HK-2 (cell line): ENCODE results near the gene LHFPL6.
A peak's percentile ranks its signal among the peaks of the same experiment; 100 is the strongest.

Source experiments
- DNase-seq: peaks from one replicate; pipeline ENCODE4 v3.0.0-alpha.2; 2018; ENCODE audit not compliant: unreplicated experiment

LHFPL6 gene

DNA sequence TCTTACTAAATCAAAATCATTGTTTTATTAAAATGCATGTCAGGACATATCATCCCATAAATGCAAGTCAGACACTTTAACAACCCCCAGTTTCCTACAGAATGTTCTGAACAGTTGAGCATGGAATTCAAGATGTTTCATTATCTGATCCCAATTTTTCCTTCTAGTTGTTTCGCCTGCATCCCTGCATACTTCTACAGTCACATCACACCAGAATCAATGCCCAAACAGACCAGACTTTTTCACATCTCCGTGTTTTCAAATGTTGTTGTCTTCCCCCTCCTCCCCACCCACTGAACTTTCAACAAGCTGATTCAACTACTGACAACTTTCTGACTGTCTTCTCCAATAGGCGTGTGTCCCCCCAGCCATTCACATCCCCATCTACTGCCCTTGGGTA, 48.6 kb downstream of the LHFPL6 start:
- no peak for DNase-seq

DNA sequence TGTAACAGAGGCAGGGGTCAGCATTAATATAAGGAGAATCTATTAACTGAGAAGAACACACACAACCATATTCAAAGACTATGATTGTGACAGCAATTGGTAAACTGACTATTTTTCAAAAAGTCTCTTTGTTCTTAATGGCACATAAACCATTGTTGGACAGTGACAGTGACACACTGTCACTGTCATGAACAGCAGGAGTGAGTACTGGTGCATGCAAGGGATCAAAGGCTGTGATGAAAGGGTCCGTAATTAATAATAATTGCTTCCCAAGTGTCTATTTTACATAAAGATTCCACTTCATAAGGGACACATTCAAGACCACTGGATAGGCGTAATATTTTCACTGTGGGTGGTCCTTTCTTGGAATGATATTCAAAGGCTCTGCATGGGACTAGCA, 50.7 kb downstream of the LHFPL6 start:
- no peak for DNase-seq

GRCh38 chr13:39550931-39551330, 52.1 kb downstream of the LHFPL6 start:
- no peak for DNase-seq

DNA sequence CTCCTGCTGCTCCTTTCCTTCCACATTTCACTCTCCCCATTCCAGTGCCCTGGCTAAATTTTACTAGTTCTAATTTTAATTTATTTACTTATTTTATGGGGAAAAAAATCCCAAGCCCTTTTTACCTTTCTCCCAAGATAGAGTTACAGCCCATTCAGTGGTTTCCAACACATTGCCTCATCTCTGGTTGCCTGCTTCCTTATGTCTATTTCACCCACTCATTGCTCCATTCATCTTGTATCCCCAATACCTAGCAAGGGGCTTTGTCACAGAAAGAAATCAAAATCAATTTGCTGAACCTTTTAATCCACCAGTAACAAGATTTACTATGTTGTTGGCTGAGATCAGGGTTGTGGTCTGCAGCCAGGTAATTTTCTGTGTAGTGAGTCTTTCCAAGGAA, 55.9 kb downstream of the LHFPL6 start:
- DNase-seq, result no peak

GRCh38 chr13:39542361-39542760, 60.6 kb downstream of the LHFPL6 start:
- no peak for DNase-seq

DNA sequence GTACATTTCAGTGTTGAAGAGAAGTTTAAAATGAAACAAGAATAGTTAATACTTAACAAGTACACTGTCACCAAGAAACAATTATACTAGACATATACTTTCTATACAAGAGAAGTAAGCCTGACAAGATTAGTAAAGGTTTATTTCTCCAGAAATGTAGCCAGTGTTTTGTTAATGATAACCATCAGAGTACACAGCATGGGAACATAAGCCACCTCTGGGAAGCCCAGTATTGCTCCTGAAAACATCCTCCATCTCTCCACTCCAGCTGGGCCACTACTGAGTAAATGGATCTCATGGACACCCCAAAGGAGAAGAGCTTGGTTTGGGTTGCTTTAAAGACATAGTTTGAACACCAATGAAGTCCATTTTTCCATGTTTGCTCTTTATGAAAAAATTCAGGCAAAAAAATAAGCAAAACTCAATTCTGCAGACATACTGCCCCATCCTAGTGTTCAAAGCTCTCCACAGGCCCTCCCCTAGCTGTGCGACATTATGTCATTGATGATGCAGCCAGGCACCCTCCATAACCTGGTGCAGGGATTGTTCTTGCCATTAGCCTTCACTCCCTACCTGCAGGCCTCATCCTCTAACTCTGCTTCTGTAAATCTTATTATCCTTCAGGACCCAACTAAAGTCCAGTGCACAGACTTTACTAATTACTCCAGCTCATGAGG, 61.9 kb downstream of the LHFPL6 start:
- no peak for DNase-seq

DNA sequence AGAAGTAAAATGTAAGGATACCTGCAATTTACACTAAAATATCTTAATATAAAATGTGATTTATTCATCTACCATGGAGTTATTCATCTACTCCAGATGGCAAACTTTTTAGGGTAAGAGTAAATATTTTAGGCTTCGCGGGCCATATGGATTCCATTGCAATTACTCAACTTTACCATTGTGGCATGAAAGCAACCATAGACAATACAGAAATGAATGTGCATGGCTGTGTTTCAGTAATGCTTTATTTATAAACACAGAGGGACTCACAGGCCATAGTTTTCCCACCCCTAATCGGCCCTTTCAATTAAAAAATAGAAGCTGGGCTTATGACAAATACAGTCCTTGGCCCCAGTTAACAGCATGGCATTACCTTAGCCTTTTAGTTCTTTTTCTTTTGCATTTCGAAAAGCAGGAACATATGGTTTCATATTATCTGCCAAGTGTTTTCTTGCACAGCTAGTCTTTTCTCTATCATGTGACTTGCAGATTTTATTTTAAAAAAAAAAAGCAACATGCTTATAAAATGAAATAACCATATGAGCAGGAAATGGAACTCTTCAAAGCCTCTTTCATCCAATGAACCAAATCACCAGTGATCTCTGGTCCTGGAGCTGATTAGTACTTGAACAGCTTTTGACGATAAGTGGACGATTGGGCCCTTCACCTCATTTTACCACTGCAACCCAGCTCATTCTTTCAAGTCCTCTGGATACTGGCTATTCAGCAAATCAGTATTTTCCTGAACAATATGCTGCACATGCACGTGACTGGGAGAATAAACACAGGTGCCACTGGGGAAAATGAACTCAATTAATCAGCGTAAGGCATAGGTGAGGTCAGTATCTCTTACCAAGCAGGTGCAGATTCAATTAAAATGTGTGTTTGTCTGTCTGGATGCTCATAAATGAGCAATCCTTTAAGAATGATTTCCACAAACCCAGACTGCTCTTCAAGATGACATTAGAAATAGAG, 63.9 kb downstream of the LHFPL6 start:
- DNase-seq, result no peak

GRCh38 chr13:39536906-39537305, 66.1 kb downstream of the LHFPL6 start:
- no peak for DNase-seq

DNA sequence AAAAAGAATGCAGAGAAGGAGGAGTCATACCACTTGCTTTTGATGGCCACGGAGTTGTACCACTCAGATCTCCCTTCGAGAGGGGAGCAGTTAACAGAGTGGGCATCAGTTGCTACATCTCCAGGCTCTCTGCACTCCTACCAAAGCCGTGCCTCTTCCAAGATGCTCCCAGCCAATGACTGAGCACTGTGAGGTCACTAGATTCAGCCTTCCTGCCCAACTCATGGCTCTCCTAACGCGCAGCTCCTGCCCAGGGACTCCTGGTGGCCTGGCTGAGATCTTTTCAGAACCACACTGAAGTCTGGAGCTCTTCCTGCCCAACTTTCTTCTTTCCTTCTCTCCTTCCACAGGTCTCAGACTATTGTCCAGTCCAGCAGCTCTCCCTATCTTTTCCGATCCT, 66.7 kb downstream of the LHFPL6 start:
- DNase-seq, result no peak

DNA sequence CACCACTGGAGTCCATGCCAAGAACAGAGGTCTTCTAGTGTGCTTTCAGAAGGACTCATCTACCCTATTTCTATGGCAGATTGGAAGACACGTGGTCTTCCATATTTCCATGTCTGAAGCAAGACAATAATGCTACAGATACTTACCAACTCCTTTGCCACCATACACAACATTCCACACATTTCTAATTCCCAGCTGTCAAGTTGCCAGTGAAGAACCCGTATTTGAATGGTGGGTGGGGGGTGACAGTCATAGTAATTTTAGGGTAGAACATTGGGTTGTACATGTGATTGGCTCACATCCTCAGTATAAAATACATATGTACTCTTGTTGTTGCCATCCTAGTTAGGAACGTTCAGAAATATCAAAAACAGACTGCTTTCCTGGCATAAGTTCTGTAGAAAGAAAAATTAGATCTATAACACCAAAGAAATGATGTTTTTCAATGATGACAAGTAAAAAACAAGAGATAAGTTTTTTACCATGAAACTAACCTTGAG, 69.3 kb downstream of the LHFPL6 start:
- DNase-seq, result no peak

GRCh38 chr13:39531646-39532045, 71.3 kb downstream of the LHFPL6 start:
- no peak for DNase-seq

DNA sequence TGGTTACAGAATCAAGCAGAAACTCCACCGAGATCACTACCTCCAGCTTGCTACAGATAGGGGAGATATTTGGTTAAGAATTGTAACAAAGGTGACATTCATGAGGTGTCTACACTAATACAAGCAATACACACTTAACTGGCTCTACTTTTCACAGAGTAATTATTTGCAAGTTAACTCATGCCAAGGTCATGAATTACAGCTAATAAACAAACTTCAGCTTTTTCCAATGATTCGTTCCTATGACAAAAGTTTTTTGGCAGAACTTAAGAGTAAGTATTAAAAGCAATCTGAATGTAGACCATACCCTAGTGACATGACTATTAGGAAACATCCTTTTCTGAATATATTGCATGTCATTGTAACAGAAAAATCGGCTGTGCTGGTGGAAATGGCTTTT, 72.1 kb downstream of the LHFPL6 start:
- no peak for DNase-seq

- no peak for DNase-seq
Observed at GRCh38 chr13:39528661-39528980, 74.4 kb downstream of the LHFPL6 start.

DNA sequence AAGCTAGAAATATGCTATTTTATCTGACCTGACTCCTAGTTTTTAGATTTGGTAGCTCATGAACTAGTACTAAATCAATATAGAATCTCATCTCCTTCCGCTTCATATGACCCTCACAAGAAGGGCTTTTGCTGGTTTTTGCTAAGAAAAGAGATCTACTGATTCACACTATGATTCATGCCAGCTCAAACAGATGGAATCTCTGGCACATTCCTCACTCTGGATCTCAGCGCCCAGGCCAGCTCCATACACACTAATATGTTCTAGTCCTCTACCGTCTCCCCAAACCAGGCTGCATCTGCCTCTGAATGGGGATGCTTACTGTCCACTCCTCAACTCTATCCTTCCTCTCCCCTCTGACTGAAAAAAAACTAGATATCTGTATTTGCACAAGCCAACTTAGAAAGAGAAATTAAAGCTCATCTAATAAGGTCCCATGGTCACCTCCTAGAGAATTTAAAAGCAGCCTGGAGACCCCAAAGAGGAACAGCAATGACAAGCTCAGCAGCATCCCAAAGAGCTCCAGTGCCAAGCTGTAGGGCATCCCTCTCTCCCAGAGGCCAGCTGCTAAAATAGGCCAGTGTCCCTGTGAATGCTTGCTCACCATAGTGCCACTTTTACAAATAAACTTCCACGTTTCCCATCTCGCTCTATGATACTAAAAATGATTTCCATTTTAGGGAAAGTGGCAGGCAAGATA, 74.9 kb downstream of the LHFPL6 start:
- peak; percentile 49 for DNase-seq

DNA sequence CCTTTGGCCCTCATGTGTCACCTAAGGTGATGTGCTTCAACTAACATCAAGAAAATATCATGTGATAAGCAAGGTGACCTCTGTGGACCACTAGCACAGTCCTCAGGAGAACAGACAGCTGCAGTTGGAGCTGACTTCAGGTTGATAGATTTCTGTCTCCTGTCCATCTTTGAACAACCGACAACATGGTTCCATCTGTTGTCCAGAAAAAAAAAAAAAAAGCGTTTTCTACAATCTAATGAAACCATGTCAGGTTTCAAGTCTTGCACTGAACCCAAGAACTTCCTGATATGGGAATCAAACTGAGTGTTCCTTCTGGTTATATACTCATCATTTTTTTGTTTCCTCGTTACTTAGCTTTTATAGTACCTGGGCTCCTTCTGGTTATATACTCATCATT, 75.7 kb downstream of the LHFPL6 start:
- no peak for DNase-seq

GRCh38 chr13:39526499-39526898, 76.5 kb downstream of the LHFPL6 start:
- no peak for DNase-seq

- no peak for DNase-seq
Observed at GRCh38 chr13:39525506-39525905, 77.5 kb downstream of the LHFPL6 start.

DNA sequence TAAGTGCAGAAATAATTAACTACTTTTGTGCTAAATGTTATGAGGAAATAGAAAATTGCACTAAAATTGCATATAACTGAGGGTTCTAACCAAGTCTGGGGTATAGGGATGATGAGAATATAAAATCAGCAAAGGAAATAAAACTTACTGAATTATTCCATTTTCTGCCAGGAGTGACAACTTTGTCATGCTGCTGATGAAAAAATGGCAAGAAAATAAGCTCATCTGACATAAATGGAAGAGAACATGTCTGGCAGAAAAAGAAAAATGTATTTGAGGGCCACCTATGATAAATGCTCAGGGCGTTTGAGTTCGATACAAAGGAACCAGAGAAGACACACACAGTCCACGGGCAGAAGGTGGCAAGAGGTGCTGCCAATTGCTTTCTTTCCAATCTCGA, 78.2 kb downstream of the LHFPL6 start:
- no peak for DNase-seq

- no peak for DNase-seq
Observed at GRCh38 chr13:39522329-39522728, 80.7 kb downstream of the LHFPL6 start.

DNA sequence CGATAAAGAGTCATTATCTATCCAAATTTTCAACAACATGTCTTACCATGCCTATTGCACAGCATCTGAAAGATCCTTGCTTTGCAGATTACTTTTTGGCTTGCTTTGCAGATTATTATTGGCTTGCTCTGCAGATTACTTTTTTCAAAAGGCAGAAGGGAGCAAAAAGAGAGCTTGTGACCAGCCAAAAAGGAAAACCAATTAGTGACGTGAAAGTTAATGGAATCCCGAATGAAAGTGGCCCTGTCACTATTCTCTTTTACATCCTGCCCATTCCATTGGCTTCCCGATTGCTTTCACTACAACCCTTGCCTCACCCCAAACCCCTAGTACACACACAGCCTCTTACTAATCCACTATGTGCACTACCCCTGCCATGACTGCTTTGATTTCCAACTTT, 81.3 kb downstream of the LHFPL6 start:
- no peak for DNase-seq

- peak; percentile 10 for DNase-seq
Observed at GRCh38 chr13:39516096-39516495, 86.9 kb downstream of the LHFPL6 start.

- DNase-seq, result no peak
Observed at GRCh38 chr13:39515224-39515714, 87.7 kb downstream of the LHFPL6 start.
